ENCODE measurements around the gene RBM28.

Gene RBM28

DNA sequence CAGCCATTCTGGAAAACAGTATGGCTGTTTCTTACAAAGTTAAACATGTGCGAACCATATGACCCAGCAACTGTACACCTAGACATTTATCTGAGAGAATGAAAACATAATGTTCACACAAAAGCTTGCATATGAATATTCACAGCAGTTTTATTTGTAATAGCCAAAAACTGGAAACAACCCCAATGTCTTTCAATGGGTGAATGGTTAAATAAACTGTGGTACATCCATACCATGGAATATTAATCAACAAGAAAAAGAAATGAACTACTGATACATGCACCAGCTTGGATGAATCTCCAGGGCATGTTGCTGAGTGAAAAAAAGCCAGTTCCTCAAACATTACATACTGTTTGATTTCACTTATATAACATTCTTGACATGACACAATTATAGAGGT is 65.3 kb downstream of the RBM28 start:
- no peak for DNase-seq

DNA sequence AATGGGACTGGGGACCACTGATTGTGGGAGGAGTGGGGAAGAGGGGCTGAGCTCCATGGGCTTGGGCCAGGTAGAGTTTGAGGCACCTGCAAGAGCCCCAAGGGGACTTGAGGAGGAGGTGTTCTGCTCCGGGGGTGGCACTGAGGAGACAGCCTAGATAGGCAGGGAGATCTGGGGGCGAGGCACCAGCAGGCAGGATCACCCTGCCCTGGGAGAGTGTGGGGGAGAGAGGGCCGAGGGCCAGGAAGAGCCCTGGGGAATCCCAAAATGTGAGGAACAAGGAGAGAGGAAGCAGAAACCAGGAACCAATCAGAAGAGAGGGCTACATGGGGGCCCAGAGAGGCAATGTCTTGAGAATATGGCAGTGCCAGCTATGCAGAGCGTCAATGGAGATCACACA is 68.0 kb downstream of the RBM28 start:
- no peak for DNase-seq

DNA sequence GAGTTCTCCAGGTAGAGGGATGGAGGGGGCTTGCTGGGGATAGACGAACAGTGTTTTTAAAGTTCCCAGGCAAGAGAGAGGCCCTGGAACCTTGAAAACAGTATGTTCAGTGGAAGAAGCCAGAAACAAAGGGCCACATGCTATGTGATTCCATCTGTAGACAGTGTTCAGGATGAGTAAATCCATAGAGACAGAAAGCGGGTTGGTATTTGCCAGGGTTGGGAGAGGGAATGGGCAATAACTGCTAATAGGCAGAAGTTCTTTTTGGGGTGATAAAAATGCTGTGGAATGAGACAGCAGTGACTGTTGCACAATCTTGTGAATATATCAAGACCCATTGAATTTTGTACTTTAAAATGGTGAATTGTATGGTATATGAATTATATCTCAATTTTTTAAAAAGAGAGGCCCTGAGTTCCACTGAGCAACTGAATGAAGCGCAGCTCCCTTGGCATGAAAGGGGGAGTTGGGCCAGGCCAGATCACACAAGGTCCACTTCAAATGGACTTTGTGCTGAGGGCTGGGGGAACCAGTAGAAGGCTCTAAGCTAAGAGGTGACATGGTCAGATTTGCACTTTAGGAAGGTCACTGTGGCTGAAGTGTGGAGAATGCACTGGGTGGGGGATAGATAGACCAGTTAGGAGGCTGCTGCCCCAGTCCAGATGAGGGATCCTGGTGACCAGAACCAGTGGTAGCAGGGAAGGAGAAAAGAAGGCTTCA is 68.7 kb downstream of the RBM28 start:
- no peak for DNase-seq

DNA sequence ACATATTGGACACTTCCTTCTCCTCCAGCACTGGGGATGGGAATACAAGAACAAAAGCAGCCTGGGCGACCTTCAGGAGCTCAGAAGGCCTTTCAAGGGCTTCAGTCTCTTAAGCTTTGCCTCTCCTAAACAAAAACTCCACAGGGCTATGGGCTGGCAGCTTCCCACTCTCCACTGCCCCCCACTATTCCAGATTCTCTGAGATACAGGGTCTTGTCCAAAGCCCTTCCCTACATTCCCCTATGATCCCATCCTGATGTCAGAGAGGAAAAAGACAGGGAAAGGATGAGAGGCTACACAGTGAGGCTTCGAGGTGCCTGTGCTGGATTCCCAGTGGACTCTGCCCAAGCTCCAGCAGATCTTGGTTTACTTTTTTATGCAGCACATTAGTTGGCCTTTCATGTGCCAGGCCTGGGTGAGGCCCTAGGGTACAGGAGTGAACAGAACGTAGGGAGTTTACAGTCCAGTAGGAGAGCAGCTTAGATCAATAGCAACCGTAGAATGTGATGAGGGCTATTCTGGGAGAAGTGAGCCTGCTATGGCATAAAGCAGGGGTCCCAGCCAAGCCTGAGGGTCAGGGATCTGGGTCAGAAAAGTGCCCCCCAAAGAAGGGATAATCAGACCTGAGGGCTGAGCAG is 69.3 kb downstream of the RBM28 start:
- no peak for DNase-seq

DNA sequence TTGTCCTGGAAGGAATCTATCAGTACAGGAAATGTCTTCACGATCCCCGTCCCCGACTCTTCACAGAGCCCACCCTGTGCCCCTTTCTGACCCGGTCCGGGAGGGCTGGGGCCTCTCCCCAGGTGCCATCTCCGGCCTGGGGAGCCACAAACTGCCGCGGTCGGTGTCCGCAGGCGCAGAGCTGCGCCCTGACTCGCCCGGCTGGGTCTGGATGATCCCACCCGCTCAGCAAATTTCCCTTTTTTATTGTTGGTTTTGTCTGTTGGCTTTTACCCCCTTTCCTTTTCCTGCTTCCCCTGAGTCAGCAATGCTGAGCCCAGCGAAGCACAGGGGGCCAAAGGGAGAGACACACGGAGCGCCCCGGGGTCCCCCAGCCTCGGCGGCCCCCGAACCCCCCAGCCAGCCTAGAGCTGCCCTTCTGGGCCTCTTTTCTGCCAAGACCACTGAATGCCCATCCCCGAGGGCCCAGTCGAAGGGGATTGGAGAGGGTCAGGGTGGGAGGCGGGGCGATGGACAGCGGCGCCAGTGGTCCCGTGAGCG is 71.7 kb downstream of the RBM28 start:
- no peak for DNase-seq

DNA sequence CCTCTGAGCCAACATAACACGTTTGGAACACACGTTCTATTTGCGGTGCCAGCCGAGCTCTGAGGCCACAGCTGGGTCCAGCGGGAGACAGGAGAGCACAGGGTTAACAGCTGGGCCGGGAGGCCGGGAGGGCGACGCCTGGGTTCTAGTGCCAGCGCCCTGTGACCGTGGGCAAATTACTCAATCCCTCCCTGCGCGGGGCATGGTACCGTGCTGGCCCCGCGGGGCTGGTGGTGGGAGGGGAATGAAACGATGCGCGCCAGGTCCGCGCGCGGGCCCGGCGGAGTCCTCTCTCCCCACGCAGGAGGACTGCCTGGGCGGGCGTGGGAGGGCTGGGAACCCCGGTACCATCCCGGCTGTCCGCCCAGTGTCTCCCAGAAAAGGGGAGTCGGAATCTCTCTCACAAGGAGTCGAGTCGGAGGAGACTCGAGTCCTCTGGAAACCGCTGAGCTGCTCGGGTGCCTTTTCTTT is 72.2 kb downstream of the RBM28 start:
- DNase-seq: no peak

DNA sequence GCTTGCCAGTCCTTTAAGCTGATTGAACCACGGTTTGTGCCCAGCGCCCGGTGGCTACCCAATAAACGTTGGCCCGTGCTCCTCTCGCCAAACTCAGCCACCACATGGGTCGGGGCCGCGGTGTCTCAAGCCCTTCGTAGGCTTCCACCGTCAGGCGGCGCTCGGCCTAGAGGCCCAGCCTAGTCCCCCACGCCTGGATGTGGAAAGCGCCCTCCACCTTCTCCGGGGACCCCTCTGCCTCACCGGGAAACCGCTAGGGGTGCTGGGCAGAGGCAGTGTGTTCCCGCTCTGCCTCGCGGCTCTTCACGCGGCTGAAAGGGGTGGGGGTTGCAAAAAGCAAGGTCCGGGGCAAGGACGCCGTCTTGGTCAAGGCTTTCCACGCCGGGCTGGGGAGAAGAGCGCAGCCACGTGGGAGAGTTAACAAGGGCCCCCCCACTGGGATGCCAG is 72.9 kb downstream of the RBM28 start:
- no peak for DNase-seq

DNA sequence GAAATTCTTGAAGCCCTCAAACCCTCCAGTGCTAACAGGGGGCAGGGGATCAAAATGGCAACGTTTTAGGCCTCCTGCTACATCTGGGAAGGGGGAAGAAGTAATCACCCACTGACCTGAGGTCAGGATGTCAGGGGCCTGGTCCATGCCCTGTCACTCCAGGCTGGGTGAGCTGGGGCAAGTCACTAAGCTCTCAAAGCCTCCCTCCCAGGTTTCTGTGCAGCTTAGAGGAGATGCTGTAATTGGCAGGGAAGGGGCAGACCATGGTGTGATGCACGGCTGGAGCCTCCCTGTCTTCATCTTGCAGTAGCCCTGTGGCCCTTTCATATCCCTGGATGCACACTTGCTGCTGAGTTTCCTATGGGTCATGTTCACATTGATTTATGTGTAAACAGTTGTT is 75.5 kb downstream of the RBM28 start:
- no peak for DNase-seq

DNA sequence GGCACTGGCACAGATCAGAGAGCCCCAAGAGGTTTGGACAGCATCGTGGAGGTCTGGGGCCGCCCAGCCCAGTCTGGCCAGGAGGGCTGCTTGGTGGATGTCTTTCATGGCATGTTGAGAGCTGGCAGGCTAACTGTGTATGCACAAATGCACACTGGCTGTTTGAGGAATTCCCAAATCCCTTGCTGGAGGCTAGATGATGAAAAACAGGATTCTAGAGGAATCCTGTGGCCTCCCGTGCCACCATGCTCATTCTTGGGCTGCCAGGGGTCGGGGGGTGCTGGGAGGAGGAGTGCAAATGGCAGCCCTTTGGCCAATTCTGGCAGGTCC is 76.1 kb downstream of the RBM28 start:
- DNase-seq: no peak

DNA sequence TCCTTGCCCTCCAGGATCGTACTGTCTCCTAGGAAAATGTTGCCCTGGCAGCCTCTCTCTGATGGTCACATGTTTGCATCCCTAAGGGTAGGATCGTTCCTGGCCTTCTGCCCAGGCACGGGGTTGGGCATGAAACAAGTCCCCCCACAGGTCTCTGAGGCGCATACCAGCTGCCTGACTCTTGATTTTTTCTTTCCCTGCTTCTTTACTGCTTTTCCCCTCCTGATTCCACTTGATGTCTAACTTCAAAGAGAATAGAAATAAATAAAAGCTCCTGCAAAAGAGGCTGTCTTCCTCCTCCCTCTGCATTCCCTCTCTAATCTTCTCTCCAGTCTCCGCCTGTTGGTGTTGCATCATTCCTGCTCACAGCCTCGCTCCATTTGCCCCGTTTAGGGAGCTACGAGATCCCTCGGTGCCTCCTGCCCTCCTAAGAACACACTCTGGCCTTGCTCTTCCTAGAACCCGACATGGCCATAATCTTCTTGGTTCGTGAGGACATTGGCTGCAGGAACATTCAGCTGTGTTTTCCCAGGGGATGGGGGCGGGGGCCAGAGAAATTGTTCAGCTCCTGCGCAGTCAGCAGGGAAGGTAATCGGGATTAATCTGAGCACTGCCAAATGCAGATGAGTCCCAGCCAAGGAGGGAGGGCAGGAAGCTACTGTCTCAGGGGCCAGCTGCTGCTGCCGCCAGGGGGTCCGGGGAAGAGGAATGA is 76.7 kb downstream of the RBM28 start:
- no peak for DNase-seq

DNA sequence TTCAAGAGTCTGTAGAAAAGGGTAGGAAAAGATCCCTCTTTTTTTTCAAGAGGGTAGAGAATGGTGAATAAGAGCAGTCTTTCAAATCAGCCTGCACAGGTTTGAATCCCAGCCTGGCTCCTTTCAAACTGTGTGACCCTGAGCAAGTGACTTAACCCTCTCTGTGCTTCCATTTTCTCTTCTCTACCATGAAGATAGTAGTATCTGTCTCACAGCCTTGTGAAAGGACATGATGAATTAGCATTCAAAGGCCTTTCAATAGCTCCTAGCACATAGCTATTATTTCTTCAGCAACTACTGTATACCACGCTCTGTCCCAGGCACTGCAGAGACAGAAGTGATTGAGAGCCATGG is 77.2 kb downstream of the RBM28 start:
- DNase-seq: no peak

DNA sequence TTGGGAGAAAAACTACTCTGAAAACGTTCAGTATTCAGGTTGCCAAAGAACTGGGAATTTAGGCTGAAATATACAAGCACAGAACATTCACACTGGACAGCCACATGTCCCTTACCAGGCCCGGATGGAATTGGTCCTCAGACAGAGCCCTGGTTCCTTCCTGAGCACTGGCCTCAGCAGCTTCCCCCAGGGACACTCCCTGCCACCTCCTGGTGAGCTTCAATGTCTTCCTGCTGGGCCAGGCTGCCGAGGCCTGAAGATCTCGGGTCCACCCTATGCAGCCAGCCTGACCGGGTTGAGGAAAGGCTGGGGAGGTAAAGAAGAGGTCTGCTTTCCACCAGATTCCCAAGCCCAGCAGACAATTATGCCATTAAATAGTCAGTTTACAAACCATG is 77.8 kb downstream of the RBM28 start:
- DNase-seq: no peak

DNA sequence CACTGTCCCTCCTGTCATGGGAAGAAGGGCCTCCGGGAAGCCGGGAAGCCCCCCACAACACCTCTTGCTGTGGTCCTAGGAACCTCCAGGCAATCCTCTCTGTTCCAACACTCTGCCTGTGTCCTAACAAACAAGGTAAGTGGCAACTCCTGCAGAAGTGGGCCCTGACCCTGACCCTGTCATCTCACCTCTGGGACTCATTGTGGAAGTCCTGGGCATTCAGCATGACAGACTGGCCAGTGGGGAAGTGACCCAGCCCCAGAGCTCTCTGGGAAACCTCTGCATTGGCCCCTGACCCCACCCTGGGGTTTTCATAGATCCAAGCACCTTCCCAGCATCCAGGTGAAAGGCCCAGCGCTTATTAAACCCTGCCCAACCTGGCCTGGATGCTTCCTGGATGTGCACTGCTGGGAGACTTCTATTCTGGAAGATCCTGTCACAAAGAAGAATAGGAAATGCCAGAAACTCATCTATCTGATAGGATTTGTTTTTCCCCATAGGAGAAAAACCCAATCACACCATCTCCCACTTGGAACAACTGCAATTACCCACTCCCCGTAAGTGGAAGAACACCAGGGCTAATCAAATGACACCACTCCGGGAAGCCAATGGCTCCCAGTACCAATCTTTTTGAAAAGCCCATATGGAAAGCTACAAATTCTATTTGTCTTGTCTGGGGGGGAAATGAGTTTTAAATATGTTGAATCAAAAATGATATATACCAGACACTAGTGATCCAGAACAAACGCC is 78.4 kb downstream of the RBM28 start:
- DNase-seq: no peak

DNA sequence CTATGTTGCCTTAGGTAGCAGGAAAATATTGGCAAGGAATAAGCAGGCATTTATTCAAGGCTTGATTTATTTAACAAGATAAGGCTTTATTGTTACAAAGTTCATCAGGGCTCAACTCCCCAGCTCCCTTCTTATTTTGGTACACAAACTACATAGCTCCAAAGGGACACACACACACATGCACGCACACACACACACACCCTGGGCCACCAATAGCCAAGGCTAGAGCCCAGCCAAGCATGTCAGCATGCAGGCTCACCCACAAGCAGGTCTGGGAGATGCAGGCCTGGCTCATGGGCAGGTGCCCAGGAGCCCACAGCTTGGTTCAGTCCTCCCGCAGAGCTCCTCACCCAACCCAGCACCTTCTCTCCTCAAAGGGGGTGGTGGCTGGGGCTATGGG is 79.2 kb downstream of the RBM28 start:
- no peak for DNase-seq

DNA sequence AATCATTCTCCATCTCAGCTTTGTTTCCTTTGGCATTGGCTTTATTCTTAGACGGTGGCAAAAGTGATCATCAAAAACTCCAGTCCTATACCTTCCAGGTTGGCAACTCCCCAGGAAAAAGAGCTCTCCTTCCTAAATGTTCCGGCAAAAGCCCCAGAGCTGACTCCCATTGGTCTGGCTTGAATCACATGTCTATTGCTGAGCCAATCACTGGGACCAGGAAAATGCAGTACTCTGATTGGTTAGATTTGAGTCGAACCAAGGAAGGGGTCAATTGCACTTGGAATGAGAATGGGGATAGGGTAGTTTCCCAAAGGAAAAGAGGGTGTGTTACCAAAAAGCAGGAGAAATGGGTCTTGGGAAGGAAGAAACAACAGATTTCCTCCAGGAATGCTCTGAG is 80.3 kb downstream of the RBM28 start:
- no peak for DNase-seq

DNA sequence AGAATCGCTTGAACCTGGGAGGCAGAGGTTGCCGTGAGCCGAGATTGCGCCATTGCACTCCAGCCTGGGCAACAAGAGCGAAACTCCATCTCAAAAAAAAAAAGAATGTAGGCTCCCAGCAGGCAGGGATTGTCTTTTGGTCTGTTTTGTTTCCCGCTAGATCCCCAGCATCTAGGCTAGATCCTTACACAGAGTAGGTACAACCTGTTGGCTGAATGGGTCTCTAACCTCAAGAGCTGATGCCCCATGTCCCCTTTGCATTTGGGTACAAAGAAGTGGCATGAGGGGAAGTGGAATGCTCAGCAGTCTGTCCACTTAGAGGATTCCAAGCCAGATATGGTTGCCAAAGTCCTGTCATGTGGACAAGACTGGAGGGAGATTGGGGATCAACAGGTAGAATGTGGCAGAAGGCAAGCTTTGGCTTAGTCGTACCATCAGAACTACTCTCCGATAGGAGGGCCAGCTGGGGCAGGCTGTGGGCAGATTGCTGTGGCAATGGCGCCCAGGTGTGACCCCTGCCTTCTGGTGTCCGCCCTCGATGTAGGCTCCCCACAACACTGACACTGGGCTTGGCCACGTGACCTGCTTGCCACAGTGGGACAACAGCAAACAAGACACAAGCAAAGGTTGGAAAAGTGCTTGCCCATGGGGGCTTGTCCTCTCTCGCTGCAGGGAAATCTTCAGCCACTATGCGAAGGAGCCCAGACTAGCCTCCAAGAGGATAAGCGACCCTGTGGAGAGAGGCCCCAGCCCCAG is 81.3 kb downstream of the RBM28 start:
- DNase-seq: no peak

DNA sequence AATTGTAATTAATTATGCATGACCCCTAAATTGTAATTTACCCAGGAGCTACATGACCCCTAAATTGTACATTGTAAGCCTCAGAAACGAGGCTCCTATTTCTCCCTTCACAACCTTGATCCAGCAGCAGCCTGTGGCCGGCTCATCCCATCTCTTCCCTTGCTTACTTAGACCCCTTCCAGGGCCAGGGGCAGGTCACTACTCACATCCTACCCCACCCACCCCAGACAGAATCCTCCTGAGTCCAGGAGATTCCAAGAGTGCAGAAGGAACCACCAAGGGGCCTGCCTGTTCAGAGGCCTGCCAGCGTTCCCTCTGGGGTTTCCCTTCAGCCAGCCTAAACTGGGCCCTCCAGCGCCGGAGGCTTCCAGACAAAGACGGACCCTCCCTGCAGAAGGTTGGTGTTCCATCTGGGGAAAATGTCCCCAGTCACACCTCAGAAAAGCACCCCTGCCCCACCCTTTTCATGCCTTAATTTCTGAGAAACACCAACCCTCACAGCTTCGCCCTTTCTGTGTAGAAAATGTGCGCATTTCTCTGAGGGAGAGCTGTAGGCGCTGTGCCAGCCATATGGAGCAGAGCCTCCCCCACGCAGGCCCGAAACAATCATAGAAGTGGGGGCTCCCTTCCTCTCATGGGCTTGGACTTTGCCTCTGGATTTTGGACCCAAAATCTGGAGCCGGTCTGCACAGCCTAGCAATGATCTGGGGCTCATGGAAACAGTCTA is 83.5 kb downstream of the RBM28 start:
- no peak for DNase-seq

DNA sequence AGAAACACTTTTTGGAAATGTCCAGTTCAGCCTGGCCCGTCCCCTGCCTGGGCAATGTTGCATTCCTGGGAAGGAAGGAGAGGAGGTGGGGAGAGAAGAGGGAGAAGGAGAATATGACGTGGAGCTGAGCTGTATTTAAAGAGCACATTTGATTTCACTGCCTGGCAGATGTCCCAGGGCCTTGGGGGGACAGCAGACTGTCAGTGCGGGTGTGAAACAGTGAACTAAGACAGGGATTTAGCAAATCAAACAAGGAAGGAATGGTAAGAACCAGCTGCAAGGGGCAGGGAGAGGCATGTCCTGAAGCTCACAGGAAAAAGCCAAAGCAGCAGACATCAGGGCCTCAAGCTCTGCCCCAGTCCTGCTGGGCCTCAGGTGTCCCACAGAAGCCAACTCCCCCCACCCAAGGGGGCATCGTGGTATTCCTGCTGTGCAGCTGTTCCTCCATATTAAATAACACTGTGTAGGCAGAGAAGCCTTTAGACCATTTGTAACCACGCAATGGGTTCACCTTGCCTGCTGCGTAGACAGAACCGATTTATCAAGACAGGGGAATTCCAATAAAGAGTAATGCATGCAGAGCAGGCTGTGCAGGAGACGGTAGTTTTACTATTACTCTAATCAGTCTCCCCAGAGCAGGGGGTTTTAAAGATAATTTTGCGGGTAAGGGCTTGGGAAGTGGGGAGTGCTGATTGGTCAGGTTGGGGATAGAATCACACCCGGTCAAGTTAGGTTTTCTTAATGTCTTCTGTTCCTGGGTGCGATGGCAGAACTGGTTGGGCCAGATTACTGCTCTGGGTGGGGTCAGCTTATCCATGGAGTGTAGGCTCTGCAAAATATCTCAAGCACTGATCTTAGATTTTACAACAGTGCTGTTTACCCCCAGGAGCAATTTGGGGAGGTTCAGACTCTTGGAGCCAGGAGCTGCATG is 84.3 kb downstream of the RBM28 start:
- no peak for DNase-seq

DNA sequence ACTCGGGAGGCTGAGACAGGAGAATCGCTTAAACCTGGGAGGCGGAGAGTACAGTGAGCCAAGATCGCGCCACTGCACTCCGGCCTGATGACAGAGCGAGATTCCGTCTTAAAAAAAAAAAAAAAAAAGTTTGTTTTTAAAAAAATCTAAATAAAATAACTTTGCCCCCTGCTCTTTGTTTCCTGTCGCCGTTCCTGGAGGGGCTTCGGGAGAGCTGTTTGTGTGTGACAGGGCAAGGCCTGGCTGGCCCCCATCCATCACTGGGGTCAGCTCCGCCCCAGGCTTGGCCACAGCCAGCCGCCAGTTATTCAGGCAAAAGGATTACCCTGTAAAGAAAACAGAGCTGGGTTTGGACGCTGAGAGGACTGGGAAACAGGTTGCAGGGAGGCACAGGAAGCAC is 86.2 kb downstream of the RBM28 start:
- no peak for DNase-seq

DNA sequence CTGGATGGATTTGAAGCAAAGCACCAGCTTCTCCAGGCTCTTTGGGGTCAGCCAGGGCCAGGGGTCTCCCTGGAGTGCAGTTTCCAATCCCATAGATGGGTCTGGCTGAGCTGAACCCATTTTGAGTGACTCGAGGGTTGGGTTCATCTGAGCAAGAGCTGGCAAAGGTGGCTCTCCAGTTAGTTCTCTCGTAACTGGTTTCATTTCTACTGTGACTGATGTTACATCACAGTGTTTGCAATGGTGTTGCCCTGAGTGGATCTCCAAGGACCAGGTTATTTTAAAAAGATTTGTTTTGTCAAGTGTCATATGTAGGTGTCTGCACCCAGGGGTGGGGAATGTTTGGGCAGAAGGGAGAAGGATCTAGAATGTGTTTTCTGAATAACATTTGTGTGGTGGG is 88.4 kb downstream of the RBM28 start:
- no peak for DNase-seq

DNA sequence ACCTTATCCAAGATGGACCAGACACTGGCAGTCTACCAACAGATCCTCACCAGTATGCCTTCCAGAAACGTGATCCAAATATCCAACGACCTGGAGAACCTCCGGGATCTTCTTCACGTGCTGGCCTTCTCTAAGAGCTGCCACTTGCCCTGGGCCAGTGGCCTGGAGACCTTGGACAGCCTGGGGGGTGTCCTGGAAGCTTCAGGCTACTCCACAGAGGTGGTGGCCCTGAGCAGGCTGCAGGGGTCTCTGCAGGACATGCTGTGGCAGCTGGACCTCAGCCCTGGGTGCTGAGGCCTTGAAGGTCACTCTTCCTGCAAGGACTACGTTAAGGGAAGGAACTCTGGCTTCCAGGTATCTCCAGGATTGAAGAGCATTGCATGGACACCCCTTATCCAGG is 89.2 kb downstream of the RBM28 start:
- DNase-seq: no peak

Data from NCI-H510A (cell line).